SK-N-SH (cell line): ENCODE data around the gene PLOD3.

Experiments used
- EP300 ChIP-seq, 2 experiments: IDR thresholded peaks; 2 replicates each; pipeline versions ENCODE4 v1.4.0 to v1.6.1; 2012; ENCODE audit warnings: borderline replicate concordance in 1 of 2, low read depth in 1 of 2, low read length in 1 of 2
- EZH2phosphoT487 ChIP-seq: fragments of 200-600 bp; sonication (generic); IDR thresholded peaks from 2 replicates; pipeline ENCODE4 v1.6.1; 2017; ENCODE audit warnings: low read depth, mixed run types, mild to moderate bottlenecking, antibody characterized with exemption, moderate library complexity, borderline replicate concordance
- GATA2 ChIP-seq: sonication (generic); formaldehyde crosslinking; IDR thresholded peaks from 2 replicates; pipeline ENCODE4 v1.5.0; 2020; ENCODE audit warnings: mild to moderate bottlenecking, missing genetic modification reagents
- MXI1 ChIP-seq: IDR thresholded peaks from 2 replicates; pipeline ENCODE4 v1.6.1; 2012; ENCODE audit warnings: mild to moderate bottlenecking, low read depth, low read length, improper control_type of control experiment
- RCOR1 ChIP-seq: fragments of 150-350 bp; IDR thresholded peaks from 2 replicates; pipeline ENCODE4 v1.6.1; 2017; ENCODE audit warnings: antibody characterized with exemption, low read length
- REST ChIP-seq: IDR thresholded peaks from 2 replicates; pipeline ENCODE4 v1.6.1; 2012; ENCODE audit warnings: mild to moderate bottlenecking, low read depth, low read length, moderate library complexity
- TF ChIP-seq, protein P1 (sequence below): IDR thresholded peaks from 2 replicates; pipeline ENCODE4 v1.4.0; 2012; ENCODE audit warnings: low read depth
- TF ChIP-seq, protein P2 (sequence below): fragments of 200-600 bp; sonication (generic); IDR thresholded peaks from 2 replicates; pipeline ENCODE4 v1.6.1; 2017; ENCODE audit warnings: antibody characterized with exemption, mild to moderate bottlenecking, moderate library complexity
- TF ChIP-seq, protein P3 (sequence below): fragments of 150-350 bp; IDR thresholded peaks from 2 replicates; pipeline ENCODE4 v1.6.1; 2017; ENCODE audit warnings: antibody characterized with exemption, low read length, low read depth, borderline replicate concordance

GRCh38 chr7:101241015-101241363 lies 23.6 kb upstream of the PLOD3 start:
- TF ChIP-seq EP300 (IDR thresholded peaks at IDR 0.05; ENCODE audit: borderline replicate concordance in 1 of 2, low read depth in 1 of 2, low read length in 1 of 2) (no peak), EZH2phosphoT487 (no peak), MXI1 (no peak), REST (no peak), GATA2 (CRISPR knock-in tag) (no peak), RCOR1 (no peak)
- TF ChIP-seq, protein P1, sequence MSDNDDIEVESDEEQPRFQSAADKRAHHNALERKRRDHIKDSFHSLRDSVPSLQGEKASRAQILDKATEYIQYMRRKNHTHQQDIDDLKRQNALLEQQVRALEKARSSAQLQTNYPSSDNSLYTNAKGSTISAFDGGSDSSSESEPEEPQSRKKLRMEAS, result no peak
- TF ChIP-seq, protein P2, sequence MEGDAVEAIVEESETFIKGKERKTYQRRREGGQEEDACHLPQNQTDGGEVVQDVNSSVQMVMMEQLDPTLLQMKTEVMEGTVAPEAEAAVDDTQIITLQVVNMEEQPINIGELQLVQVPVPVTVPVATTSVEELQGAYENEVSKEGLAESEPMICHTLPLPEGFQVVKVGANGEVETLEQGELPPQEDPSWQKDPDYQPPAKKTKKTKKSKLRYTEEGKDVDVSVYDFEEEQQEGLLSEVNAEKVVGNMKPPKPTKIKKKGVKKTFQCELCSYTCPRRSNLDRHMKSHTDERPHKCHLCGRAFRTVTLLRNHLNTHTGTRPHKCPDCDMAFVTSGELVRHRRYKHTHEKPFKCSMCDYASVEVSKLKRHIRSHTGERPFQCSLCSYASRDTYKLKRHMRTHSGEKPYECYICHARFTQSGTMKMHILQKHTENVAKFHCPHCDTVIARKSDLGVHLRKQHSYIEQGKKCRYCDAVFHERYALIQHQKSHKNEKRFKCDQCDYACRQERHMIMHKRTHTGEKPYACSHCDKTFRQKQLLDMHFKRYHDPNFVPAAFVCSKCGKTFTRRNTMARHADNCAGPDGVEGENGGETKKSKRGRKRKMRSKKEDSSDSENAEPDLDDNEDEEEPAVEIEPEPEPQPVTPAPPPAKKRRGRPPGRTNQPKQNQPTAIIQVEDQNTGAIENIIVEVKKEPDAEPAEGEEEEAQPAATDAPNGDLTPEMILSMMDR, result no peak
- TF ChIP-seq, protein P3, sequence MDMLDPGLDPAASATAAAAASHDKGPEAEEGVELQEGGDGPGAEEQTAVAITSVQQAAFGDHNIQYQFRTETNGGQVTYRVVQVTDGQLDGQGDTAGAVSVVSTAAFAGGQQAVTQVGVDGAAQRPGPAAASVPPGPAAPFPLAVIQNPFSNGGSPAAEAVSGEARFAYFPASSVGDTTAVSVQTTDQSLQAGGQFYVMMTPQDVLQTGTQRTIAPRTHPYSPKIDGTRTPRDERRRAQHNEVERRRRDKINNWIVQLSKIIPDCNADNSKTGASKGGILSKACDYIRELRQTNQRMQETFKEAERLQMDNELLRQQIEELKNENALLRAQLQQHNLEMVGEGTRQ, result no peak
